ENCODE results near the gene MAPKAPK2.

GRCh38 chr1:206635978-206636345 is 48.7 kb upstream of the MAPKAPK2 start:
- TF ChIP-seq CTCF (IDR thresholded peaks at IDR 0.05; ENCODE audit: low read length) (no peak), EZH2 (IDR thresholded peaks at IDR 0.05; ENCODE audit: borderline replicate concordance, low read length) (no peak)

All from OCI-LY1 (cell line).